SJCRH30 (cell line): ENCODE data around the gene NOD1. TPM values are rescaled to one million over a fixed set of nuclear protein-coding genes. Genes with fewer than 3 reads are reported as not detected.

Experiments used
- DNase-seq, 2 experiments: peaks; one replicate each; pipeline ENCODE4 v3.0.0-alpha.2; 2015 to 2020
- H3K27ac ChIP-seq: fragments of 250-450 bp; sonication (Bioruptor Pico); 2 replicates; pipeline ENCODE4 v1.5.1; 2020; ENCODE audit warnings: mild to moderate bottlenecking, moderate library complexity
- H3K27me3 ChIP-seq: fragments of 250-450 bp; sonication (Bioruptor Pico); 2 replicates; pipeline ENCODE4 v1.5.1; 2020; ENCODE audit warnings: mild to moderate bottlenecking, moderate library complexity
- H3K36me3 ChIP-seq: fragments of 250-450 bp; sonication (Bioruptor Pico); 2 replicates; pipeline ENCODE4 v1.5.1; 2020; ENCODE audit warnings: mild to moderate bottlenecking, moderate library complexity
- H3K4me1 ChIP-seq: fragments of 250-450 bp; sonication (Bioruptor Pico); 2 replicates; pipeline ENCODE4 v1.5.1; 2020; ENCODE audit warnings: mild to moderate bottlenecking, moderate library complexity
- H3K4me3 ChIP-seq: fragments of 250-450 bp; sonication (Bioruptor Pico); 2 replicates; pipeline ENCODE4 v1.5.1; 2020; ENCODE audit warnings: mild to moderate bottlenecking, moderate library complexity
- H3K9me3 ChIP-seq: fragments of 250-450 bp; sonication (Bioruptor Pico); replicated peaks from 2 replicates; pipeline ENCODE4 v1.5.1; 2020; ENCODE audit warnings: mild to moderate bottlenecking, moderate library complexity
- total RNA-seq: library from RNA; depleted of rRNA; stranded (reverse); fragments of >200 nt; shearing (Covaris generic); gene quantifications from 2 replicates; pipeline ENCODE4 v1.2.3, GENCODE V29; 2014

Gene NOD1
- total RNA-seq, 1 experiment from 2014 or later: 11.4 TPM

DNA sequence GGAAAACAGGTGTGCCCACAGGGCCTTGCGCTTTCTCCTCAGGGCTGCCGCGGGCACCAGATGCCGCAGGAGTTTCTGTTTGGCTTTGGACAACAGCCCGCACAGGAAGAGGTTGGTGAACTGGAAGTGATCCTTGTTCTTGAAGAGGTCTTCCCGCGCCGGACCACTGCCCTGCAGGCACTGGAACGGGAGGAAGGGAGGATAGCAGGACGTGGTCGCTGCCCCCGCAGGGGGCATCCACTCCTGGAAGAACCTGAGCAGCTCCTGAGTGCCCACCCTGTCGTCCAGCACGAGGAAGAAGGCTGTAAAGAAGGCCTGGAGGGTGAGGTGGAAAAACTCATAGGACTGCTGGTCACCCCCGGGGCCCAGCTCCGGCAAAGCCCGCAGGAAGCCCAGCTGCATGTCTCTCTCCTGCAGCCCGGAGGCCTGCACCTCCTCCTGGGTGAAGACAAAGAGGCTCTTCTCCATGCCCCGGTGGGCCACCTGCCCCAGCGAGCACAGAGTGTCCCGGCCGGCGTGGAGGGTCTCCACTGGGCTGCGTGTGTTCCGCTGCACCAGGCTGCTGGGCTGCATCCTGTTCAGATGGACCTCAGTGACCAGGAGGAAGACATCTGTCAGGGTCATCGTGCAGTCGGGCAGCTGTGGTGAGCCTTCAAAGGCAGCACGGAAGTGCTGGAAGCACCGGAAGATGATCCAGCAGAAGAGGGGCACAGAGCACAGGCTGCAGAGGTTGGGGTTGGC is 26.9 kb downstream of the NOD1 start:
- Histone ChIP-seq H3K27ac (no peak overlapping the region), H3K27me3 (no peaks in the 10 kb centered on the region), H3K9me3 (no peaks in the 10 kb centered on the region), H3K36me3 (peaks cover 11% of the 10 kb centered on the region), H3K4me3 (no peak overlapping the region), H3K4me1 (no peaks in the 10 kb centered on the region)
- DNase-seq: no peak

DNA sequence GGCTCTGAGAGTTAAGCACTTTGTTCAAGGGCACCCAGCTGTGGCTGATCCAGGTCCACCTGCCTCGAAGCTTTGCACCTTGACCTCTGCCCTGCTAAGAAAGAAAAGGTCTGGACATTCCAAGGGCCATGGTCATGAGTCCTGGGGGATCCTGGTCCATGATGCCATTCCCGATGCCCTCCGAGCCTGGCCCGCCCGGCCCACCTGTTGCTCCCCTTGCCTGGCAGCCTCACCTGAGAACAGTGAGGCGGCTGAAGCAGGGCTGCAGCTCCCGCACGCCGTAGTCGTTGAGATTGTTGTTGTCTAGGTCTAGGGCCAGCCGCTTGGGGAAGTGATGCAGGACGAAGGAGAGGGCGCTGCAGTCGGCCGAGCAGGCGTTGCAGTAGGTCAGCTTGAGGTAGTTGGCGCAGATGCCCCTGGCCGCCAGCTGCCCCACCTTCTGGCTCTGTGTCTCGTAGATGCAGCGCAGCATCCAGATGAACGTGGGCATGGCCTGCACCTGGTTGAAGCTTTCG is 27.5 kb downstream of the NOD1 start:
- no peak overlapping the region for H3K4me3 ChIP-seq
- no peak overlapping the region for H3K27ac ChIP-seq

GRCh38 chr7:30450240-30450982 is 28.2 kb downstream of the NOD1 start:
- H3K4me3 ChIP-seq: no peak overlapping the region
- peaks cover 2% of the 10 kb centered on the region for H3K36me3 ChIP-seq
- no peaks in the 10 kb centered on the region for H3K4me1 ChIP-seq
- no peaks in the 10 kb centered on the region for H3K27me3 ChIP-seq
- H3K9me3 ChIP-seq: no peaks in the 10 kb centered on the region
- H3K27ac ChIP-seq: no peak overlapping the region
- no peak for DNase-seq

More for the DNA sequence above, 27.5 kb downstream of the NOD1 start:
- DNase-seq: no peak
- H3K27me3 ChIP-seq: no peaks in the 10 kb centered on the region
- no peaks in the 10 kb centered on the region for H3K9me3 ChIP-seq
- H3K36me3 ChIP-seq: peaks cover 8% of the 10 kb centered on the region
- no peaks in the 10 kb centered on the region for H3K4me1 ChIP-seq

- DNase-seq: no peak
- Histone ChIP-seq H3K4me1 (no peaks in the 10 kb centered on the region), H3K36me3 (peaks cover 5% of the 10 kb centered on the region), H3K4me3 (no peak overlapping the region), H3K27me3 (no peaks in the 10 kb centered on the region), H3K9me3 (no peaks in the 10 kb centered on the region), H3K27ac (no peak overlapping the region)
Measured at GRCh38 chr7:30448461-30449189, 30.0 kb downstream of the NOD1 start.

GRCh38 chr7:30447466-30447865 is 31.1 kb downstream of the NOD1 start:
- DNase-seq: no peak
- no peaks in the 10 kb centered on the region for H3K4me1 ChIP-seq
- H3K4me3 ChIP-seq: no peak overlapping the region
- no peaks in the 10 kb centered on the region for H3K9me3 ChIP-seq
- peaks cover 5% of the 10 kb centered on the region for H3K36me3 ChIP-seq
- no peak overlapping the region for H3K27ac ChIP-seq
- H3K27me3 ChIP-seq: no peaks in the 10 kb centered on the region

DNA sequence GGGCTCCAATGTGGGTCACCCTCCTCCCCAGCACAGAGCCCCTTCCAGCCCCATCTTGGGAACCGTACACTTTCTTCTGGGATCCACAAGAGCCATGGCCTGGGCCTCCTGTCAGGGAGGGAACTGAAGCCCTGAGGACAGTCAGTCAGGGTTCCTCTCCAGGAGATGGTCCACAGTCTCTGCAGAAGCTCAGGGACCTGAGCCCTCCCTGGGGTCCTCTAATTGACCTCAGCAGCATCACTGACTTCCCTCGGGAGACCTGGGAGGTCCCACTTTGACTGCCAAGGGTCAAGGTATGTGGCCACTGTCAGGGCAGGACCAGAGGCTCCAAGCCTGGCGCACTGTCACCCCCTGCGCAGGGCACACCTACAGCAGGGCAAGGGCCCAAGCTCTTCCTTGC is 32.3 kb downstream of the NOD1 start:
- H3K9me3 ChIP-seq: no peaks in the 10 kb centered on the region
- H3K36me3 ChIP-seq: peaks cover 3% of the 10 kb centered on the region
- no peak for DNase-seq
- no peak overlapping the region for H3K27ac ChIP-seq
- no peak overlapping the region for H3K4me3 ChIP-seq
- H3K4me1 ChIP-seq: no peaks in the 10 kb centered on the region
- H3K27me3 ChIP-seq: no peaks in the 10 kb centered on the region

- Histone ChIP-seq H3K27me3 (no peaks in the 10 kb centered on the region), H3K4me3 (no peak overlapping the region), H3K27ac (no peak overlapping the region), H3K36me3 (peaks cover 3% of the 10 kb centered on the region), H3K9me3 (no peaks in the 10 kb centered on the region), H3K4me1 (no peaks in the 10 kb centered on the region)
- peak in 1 of 2 experiments; percentile 21 for DNase-seq
Measured at GRCh38 chr7:30445770-30446169, 32.8 kb downstream of the NOD1 start.

DNA sequence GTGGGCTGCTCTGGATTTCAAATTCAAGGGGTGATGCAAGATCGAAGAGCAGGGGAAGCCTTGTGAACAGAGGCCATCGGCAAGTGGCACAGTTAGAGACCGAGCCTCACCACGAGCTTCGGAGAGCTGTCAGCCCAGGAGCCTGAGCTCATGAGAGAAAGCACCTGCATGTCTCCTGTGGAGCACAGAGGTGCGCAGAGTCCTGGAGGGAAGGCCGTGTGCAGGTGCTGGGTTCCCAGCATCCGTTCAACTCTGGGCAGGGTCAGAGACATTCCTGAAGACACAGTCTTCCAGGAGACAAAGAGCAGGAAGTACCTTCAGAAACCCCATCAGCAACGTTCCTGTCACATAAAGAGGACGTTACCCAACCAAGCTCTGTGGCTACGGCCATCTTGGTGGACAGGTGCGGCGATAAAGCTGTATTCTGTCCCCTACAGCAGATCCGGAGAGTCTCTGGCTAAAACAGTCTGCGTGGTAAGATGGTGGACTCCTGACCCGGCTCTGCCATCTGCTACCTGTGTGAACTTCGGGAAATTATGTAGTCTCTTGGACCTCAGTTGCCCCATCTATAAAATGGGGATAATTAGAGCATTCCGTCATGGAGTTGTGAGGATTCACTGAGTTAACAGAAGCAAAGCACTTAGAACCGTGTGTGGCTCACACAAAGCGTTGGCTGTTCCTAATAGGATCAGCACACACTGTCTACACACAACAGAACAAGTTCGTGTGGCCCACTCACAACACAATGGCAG is 40.6 kb downstream of the NOD1 start:
- Histone ChIP-seq H3K27ac (no peak overlapping the region), H3K36me3 (peaks cover 37% of the 10 kb centered on the region), H3K4me3 (no peak overlapping the region), H3K27me3 (no peaks in the 10 kb centered on the region), H3K4me1 (no peaks in the 10 kb centered on the region), H3K9me3 (no peaks in the 10 kb centered on the region)
- DNase-seq: no peak

GRCh38 chr7:30436518-30436917 is 42.1 kb downstream of the NOD1 start:
- H3K27ac ChIP-seq: no peak overlapping the region
- no peak overlapping the region for H3K4me3 ChIP-seq
- H3K27me3 ChIP-seq: no peaks in the 10 kb centered on the region
- no peak for DNase-seq
- no peaks in the 10 kb centered on the region for H3K9me3 ChIP-seq
- peaks cover 41% of the 10 kb centered on the region for H3K36me3 ChIP-seq
- no peaks in the 10 kb centered on the region for H3K4me1 ChIP-seq

DNA sequence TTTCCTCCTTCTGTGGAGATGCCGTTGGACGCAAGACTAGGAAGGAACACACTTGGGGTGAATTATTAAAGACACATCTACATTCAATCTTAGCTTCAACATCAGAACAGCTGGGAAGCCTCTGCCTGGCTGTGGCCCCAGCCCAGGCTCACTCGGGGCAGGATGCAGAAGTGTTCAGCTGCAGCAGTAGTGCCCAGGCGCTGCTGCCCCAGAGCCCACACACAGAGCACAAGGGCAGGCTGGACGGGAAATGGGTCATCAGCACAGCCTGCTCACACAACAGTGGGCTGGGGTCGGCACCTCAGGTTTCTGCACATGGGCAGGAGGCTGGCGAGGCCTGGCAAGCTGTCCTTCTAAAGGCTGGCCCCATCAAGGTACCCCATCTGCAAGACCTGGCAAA is 42.5 kb downstream of the NOD1 start:
- DNase-seq: no peak
- no peak overlapping the region for H3K4me3 ChIP-seq
- no peaks in the 10 kb centered on the region for H3K9me3 ChIP-seq
- no peaks in the 10 kb centered on the region for H3K4me1 ChIP-seq
- H3K36me3 ChIP-seq: peaks cover 45% of the 10 kb centered on the region
- H3K27ac ChIP-seq: no peak overlapping the region
- no peaks in the 10 kb centered on the region for H3K27me3 ChIP-seq

DNA sequence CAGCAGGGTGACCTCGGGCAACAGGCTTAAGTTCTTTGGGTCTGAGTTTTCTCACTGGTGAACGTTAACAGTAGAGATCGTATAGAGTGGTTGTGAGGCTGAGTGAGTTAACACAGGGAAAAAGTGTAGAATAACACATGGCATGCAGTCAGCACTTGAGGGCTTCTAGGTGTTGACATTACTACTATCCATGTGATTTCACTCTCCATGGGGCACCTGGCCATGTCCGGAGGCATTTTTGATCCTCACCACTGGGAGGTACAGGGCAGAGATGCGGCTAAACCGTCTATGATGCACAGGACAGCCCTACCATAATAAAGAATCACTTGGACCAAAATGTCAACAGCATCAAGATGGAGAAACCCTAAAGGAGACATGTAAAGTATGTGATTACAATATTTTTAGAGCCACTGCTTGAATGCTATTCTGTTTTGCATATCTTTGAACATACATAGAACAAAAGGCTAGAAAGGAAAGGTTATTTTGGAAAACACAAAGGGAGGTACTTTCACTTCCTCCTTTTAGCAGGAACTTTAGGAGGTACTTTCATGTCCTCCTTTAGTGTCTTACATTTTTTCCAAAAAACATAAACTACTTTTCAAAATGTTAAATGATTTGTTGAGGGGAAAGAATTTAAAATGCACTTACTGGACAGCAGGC is 44.3 kb downstream of the NOD1 start:
- Histone ChIP-seq H3K4me1 (no peaks in the 10 kb centered on the region), H3K36me3 (peaks cover 48% of the 10 kb centered on the region)
- DNase-seq: no peak

DNA sequence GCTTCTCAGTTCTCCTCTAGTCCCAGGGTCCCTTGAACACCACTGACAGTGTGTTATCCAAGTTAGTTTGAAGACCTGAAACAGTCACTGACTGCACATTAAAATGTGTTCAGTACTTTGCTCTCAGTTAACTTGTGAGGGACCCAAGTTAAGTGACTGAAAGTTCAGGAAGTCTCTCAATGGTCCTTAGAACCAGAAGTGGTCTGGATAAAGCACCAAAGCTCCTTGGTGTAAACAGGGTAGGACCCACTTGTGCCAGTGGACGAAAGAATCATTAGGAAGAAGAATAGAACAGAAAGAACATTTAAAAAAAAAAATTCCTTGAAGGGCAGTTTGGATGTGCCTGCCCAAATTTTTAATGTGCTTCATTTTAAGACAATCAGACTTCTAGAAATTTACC is 45.1 kb downstream of the NOD1 start:
- Histone ChIP-seq H3K9me3 (no peaks in the 10 kb centered on the region), H3K4me1 (no peaks in the 10 kb centered on the region), H3K27me3 (no peaks in the 10 kb centered on the region), H3K36me3 (peaks cover 49% of the 10 kb centered on the region), H3K4me3 (no peak overlapping the region), H3K27ac (no peak overlapping the region)
- no peak for DNase-seq

More for the DNA sequence above, 44.3 kb downstream of the NOD1 start:
- no peak overlapping the region for H3K4me3 ChIP-seq
- no peaks in the 10 kb centered on the region for H3K9me3 ChIP-seq
- H3K27me3 ChIP-seq: no peaks in the 10 kb centered on the region
- no peak overlapping the region for H3K27ac ChIP-seq

GRCh38 chr7:30433082-30433481 is 45.5 kb downstream of the NOD1 start:
- no peak for DNase-seq
- H3K9me3 ChIP-seq: no peaks in the 10 kb centered on the region
- no peak overlapping the region for H3K4me3 ChIP-seq
- no peaks in the 10 kb centered on the region for H3K27me3 ChIP-seq
- H3K4me1 ChIP-seq: no peaks in the 10 kb centered on the region
- no peak overlapping the region for H3K27ac ChIP-seq
- H3K36me3 ChIP-seq: peaks cover 45% of the 10 kb centered on the region

DNA sequence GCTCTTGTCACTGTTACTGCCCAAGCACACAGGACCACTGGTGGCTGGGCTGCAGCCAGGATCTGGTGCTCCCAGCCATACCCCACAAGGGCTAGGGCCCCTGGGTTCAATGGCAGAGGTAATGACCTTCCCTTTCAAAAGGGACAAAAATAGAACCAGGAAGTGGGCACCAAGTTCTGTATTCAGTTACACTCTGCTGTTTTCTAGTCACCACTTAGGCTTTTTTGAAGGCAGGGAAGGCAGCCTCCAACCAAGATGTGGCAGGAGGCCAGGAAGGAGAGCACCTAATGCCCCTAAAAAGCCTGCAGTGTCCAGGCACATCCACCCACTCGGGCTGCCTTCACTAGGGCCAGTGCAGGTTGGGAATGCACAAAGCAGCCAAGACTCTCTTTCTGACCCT is 47.8 kb downstream of the NOD1 start:
- no peak overlapping the region for H3K27ac ChIP-seq
- no peaks in the 10 kb centered on the region for H3K27me3 ChIP-seq
- H3K4me1 ChIP-seq: no peaks in the 10 kb centered on the region
- DNase-seq: no peak
- H3K36me3 ChIP-seq: peaks cover 41% of the 10 kb centered on the region
- H3K9me3 ChIP-seq: no peaks in the 10 kb centered on the region
- no peak overlapping the region for H3K4me3 ChIP-seq
